Ovary (tissue), 9 donors: Measurements from ENCODE around the gene DDN. TPM values are rescaled to one million over a fixed set of nuclear protein-coding genes. Genes with fewer than 3 reads are reported as not detected.

Experiments used
- DNase-seq, 5 donors: peaks; one replicate each; pipeline ENCODE4 v3.0.0-alpha.2; 2019 to 2020
- H3K27ac ChIP-seq, 2 donors: fragments of 200-600 bp; one replicate each; pipeline versions ENCODE4 v1.5.1 to v1.8.0; 2019 to 2022
- H3K27me3 ChIP-seq: fragments of 200-600 bp; one replicate; pipeline ENCODE4 v1.8.0; 2022
- H3K36me3 ChIP-seq: fragments of 200-600 bp; sonication (generic); one replicate; pipeline ENCODE4 v1.5.1; 2019
- H3K4me1 ChIP-seq: one replicate; pipeline ENCODE4 v1.8.1; 2013; ENCODE audit warnings: mild to moderate bottlenecking, moderate library complexity; ENCODE audit not compliant: insufficient read depth
- H3K4me3 ChIP-seq: fragments of 200-600 bp; sonication (generic); one replicate; pipeline ENCODE4 v1.5.1; 2017
- H3K9me3 ChIP-seq, 2 donors: fragments of 200-600 bp in 1 of 2; sonication (generic) in 1 of 2; one replicate each; pipeline versions ENCODE4 v1.5.1 to v1.8.1; 2013 to 2019; ENCODE audit warnings: mild to moderate bottlenecking in 1 of 2, moderate library complexity in 1 of 2
- CTCF ChIP-seq, 3 donors: fragments of 450-650 bp in 2 of 3; fragments of 200-600 bp in 1 of 3; IDR thresholded peaks; one replicate each; pipeline versions ENCODE4 v1.5.1 to v1.8.0; 2016 to 2022; ENCODE audit warnings: antibody characterized with exemption in 3 of 3, mild to moderate bottlenecking in 1 of 3
- EP300 ChIP-seq: sonication (generic); formaldehyde crosslinking; IDR thresholded peaks from one replicate; pipeline ENCODE4 v1.6.1; 2017; ENCODE audit warnings: antibody characterized with exemption
- POLR2A ChIP-seq: fragments of 450-650 bp; IDR thresholded peaks from one replicate; pipeline ENCODE4 v1.6.1; 2017; ENCODE audit warnings: antibody characterized with exemption, mild to moderate bottlenecking, moderate library complexity
- WGBS, 3 donors: extraction: QIAGEN DNeasy Blood & Tissue Kit in 1 of 3; methylation state at CpG; one replicate each; pipeline versions ENCODE4 v1.1.5 to v1.1.7; 2013 to 2017; 5-methylcytosine and 5-hydroxymethylcytosine counted together
- intact Hi-C, 4 donors: fragments of 100-400 bp; cut with DNase I; formaldehyde crosslinking; loops; one replicate each; pipeline versions ENCODE4 v1.11.0 to v1.15.1; 2022 to 2023
- polyA plus RNA-seq, 2 donors: library from polyadenylated mRNA; stranded (reverse); fragments of 200-250 nt in 1 of 2; fragments of 350-450 nt in 1 of 2; fragmentation: Illumina TruSeq in 1 of 2; extraction: RNeasy Lipid Tissue Mini Kit (QIAGEN cat#74804) in 1 of 2; gene quantifications; one replicate each; pipeline ENCODE4 v1.2.3, GENCODE V29; 2013 to 2014
- total RNA-seq, 7 donors: library from RNA; depleted of rRNA in 2 of 7; stranded (reverse); fragments of >200 nt in 2 of 7; fragmentation: NEBNext Ultra II Directional in 3 of 7; extraction: Animal tissue kit (Norgen Biotek cat#: 25700) in 3 of 7; gene quantifications; one replicate each; pipeline versions ENCODE4 v1.1.0 to v1.2.4, GENCODE V29; 2016 to 2023
- donor health status: DM: no; HTN: no; CAD: no; lungs with moderate emphysema.
- donor health status: DM: no; HTN: no; CAD: no.
- donor health status: Bipolar disorder and iron deficiency.
- donor health status: DM: yes; HTN: yes; CAD: no.
- donor health status: DM: no; HTN: no; CAD: no.
- donor health status: DM: yes; HTN: yes; CAD: no.

Gene DDN
- total and polyA plus RNA-seq, 9 donors, result 0.04 to 0.28 (median 0.05) TPM; not detected in 6

- intact Hi-C loops, result loop anchor here in 2 of 4 donors (5.0 to 10.0 kb wide), 2 partner anchors 132 to 145 kb away; partner anchors contain the start of genes DDX23 (in 1 of the 2) and RND1 (in 1 of the 2)
Observed at GRCh38 chr12:48996794-48997718, 2.1 kb downstream of the DDN start.

DNA sequence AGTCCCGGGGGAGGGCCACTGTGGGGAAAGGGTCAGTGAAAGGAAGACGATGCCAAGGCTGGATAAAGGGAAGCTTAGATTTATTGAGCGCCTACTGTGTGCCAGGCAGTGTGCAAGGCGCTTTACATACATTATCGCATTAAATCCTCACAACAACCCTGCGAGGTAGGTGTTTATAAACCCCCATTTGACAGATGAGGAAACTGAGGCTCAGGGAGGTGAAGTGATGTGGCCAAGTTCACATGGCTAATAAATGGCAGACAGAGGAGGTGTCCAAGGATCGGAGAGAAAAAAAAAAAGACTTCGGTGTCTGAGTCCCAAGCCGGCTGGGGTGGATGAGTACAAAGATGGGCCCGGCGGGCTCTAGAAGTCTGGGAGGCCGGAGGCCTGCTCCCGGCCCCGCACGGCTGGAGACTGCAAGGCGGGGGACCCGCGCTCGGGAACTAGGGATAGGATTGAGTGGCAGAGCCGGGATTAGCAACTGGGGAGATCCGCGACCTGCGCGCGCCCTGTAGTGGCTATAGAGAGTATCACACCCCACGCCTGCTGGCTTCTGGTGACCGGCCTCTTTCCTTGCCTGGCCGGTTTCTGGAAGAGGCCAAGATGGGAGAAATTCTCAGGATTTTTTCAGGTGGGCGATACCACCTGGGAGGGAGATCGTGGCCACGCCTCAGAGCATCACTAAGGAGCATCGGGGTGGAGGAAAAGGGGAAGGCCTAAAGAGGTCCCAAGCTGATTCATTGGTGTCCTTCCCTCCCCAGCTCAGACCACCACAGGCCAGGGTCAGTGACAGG, 3.9 kb downstream of the DDN start:
- intact Hi-C loops, result loop anchor here in 2 of 4 donors (5.0 to 10.0 kb wide), 2 partner anchors 130 to 143 kb away; partner anchors contain the start of genes DDX23 (in 1 of the 2) and RND1 (in 1 of the 2)
- Histone ChIP-seq H3K9me3 (no peaks in the 10 kb centered on the region), H3K27me3 (no peaks in the 10 kb centered on the region), H3K4me1 (peaks cover 6% of the 10 kb centered on the region), H3K36me3 (no peaks in the 10 kb centered on the region), H3K4me3 (no peak overlapping the region), H3K27ac (no peak overlapping the region)
- peak; percentile 63 to 66 (median 64) for TF ChIP-seq CTCF (IDR thresholded peaks at IDR 0.05)
- no peak for TF ChIP-seq POLR2A
- no peak for TF ChIP-seq EP300
- WGBS, 3 donors, result 5 to 8% (median 6%) methylated on average over 32 of the region's 32 CpGs
- DNase-seq, result peak; percentile 62 to 85 (median 74)

More at GRCh38 chr12:48996794-48997718, 2.1 kb downstream of the DDN start:
- peak in 2 of 3 donors; percentile 43 to 47 for TF ChIP-seq CTCF (IDR thresholded peaks at IDR 0.05)
- TF ChIP-seq POLR2A, result no peak
- TF ChIP-seq EP300, result no peak
- 7 to 14% (median 12%) methylated on average over 64 to 71 of the region's 71 CpGs for WGBS, 3 donors
- H3K4me3 ChIP-seq, result peak overlapping the region; percentile 36
- H3K9me3 ChIP-seq, result no peaks in the 10 kb centered on the region
- H3K4me1 ChIP-seq, result peaks cover 6% of the 10 kb centered on the region
- H3K36me3 ChIP-seq, result no peaks in the 10 kb centered on the region
- peak; percentile 52 to 82 (median 67) for DNase-seq
- no peak overlapping the region for H3K27ac ChIP-seq
- H3K27me3 ChIP-seq, result no peaks in the 10 kb centered on the region

DNA sequence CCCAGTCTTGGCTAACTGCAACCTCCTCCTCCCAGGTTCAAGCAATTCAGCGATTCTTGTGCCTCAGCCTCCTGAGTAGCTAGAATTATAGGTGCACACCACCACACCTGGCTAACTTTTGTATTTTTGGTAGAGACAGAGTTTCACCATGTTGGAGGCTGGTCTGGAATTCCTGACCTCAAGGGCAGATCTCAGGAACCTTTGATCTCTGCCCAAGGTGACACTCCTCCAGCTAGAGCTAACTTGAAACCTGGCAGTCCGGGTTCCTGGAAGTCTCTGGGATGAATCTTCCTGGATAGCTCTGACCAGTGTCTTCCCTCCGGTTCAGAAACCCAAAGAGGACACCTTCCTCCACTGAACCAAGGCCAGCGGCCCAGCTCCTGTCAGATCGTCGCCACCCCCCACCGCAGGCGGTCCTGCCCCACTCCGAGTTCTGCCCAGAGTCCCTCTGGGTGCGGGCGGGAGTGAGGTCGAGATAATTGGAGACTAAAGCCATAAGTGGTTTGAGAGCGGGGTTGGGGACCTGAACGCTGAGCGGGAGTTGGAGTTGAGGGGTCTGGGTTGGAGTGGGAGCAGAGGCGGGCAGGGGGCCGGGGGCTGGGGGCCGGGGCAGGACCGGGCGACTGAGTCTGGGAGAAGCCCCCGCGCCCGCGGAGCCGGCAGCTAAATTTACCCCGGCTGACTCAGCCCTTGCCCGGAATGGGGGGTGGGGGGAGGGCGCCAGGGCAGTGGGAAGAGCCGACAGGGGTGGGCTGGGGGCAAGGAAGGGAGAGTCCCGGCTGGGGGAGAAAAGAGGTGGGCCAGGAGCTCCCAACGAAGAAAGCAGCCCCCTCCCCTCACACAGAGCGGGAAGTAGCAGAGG, 4.7 kb downstream of the DDN start:
- WGBS, 3 donors, result 15 to 17% (median 16%) methylated on average over 31 to 32 of the region's 32 CpGs
- TF ChIP-seq EP300, result no peak
- no peak for TF ChIP-seq CTCF (IDR thresholded peaks at IDR 0.05)
- TF ChIP-seq POLR2A, result no peak
- no peaks in the 10 kb centered on the region for H3K9me3 ChIP-seq
- DNase-seq, result no peak
- H3K4me1 ChIP-seq, result peaks cover 2% of the 10 kb centered on the region
- no peak overlapping the region for H3K27ac ChIP-seq
- H3K36me3 ChIP-seq, result no peaks in the 10 kb centered on the region
- intact Hi-C loops, result loop anchor here in 2 of 4 donors (5.0 to 10.0 kb wide), 2 partner anchors 130 to 142 kb away; partner anchors contain the start of genes DDX23 (in 1 of the 2) and RND1 (in 1 of the 2)
- no peaks in the 10 kb centered on the region for H3K27me3 ChIP-seq
- no peak overlapping the region for H3K4me3 ChIP-seq
